MM.1S (cell line): ENCODE measurements around the gene KRR1.

Source experiments
- EZH2phosphoT487 ChIP-seq: fragments of 300-600 bp; sonication (generic); IDR thresholded peaks from 2 replicates; pipeline ENCODE4 v1.6.1; 2018; ENCODE audit warnings: antibody characterized with exemption, low read length
- TF ChIP-seq, protein P1 (sequence below): fragments of 300-600 bp; sonication (generic); IDR thresholded peaks from 2 replicates; pipeline ENCODE4 v1.5.1; 2016; ENCODE audit warnings: antibody characterized with exemption, low read length, mixed read lengths

DNA sequence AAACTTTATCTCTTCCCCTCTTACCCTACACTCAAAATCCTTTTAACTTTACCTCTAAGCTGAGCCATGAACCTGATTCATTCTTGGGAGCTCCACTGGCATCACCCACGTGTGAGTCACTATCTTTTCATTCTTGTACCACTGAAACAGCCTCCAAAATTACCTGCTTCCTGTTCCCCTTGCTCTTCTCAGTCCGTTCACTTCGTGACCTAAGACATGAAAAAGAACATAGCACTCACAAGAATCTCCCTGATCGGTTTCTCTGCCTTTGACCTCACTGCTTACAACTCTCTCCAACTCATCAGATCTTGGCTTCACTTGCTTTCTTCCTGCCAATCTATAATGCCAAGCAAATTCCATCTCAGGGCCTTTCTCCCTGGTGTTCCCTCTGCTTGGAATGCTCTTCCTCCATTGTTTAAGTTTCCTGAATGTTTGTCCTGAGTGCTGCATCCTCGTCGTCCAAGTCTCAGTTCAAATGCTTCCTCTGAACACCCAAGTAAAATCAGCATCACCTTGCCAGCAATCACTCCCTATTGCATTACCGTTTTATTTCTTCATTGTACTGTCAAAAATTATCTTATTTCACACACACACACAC is 21.7 kb downstream of the KRR1 start:
- TF ChIP-seq, protein P1, sequence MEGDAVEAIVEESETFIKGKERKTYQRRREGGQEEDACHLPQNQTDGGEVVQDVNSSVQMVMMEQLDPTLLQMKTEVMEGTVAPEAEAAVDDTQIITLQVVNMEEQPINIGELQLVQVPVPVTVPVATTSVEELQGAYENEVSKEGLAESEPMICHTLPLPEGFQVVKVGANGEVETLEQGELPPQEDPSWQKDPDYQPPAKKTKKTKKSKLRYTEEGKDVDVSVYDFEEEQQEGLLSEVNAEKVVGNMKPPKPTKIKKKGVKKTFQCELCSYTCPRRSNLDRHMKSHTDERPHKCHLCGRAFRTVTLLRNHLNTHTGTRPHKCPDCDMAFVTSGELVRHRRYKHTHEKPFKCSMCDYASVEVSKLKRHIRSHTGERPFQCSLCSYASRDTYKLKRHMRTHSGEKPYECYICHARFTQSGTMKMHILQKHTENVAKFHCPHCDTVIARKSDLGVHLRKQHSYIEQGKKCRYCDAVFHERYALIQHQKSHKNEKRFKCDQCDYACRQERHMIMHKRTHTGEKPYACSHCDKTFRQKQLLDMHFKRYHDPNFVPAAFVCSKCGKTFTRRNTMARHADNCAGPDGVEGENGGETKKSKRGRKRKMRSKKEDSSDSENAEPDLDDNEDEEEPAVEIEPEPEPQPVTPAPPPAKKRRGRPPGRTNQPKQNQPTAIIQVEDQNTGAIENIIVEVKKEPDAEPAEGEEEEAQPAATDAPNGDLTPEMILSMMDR = no peak
- no peak for TF ChIP-seq EZH2phosphoT487
